Fibroblast of skin of back (primary cell): ENCODE results near the gene SGTA.

ENCODE experiments used
- DNase-seq: peaks from one replicate; pipeline ENCODE4 v3.0.0-alpha.2; 2013

The SGTA gene

GRCh38 chr19:2744113-2744512 lies 39.0 kb downstream of the SGTA start:
- no peak for DNase-seq

GRCh38 chr19:2743099-2743498 lies 40.0 kb downstream of the SGTA start:
- no peak for DNase-seq

- DNase-seq = no peak
Measured at GRCh38 chr19:2740314-2740656, 42.8 kb downstream of the SGTA start.

- DNase-seq = peak; percentile 98
Measured at GRCh38 chr19:2739602-2740313, 43.3 kb downstream of the SGTA start, which contains the start of gene SLC39A3. Gene SLC39A3 (minus strand): TSS chr19:2740017. CDS start chr19:2737257, 2,760 bp downstream.

GRCh38 chr19:2736550-2737190 lies 46.4 kb downstream of the SGTA start:
- DNase-seq = no peak

- DNase-seq = no peak
Measured at GRCh38 chr19:2735374-2735773, 47.7 kb downstream of the SGTA start.

GRCh38 chr19:2734589-2735288 lies 48.3 kb downstream of the SGTA start:
- no peak for DNase-seq

GRCh38 chr19:2733930-2734588 lies 49.0 kb downstream of the SGTA start:
- DNase-seq = no peak

GRCh38 chr19:2732883-2733282 lies 50.2 kb downstream of the SGTA start:
- no peak for DNase-seq

GRCh38 chr19:2732157-2732725 lies 50.8 kb downstream of the SGTA start:
- no peak for DNase-seq

- no peak for DNase-seq
Measured at GRCh38 chr19:2731181-2731995, 51.7 kb downstream of the SGTA start.

- DNase-seq = no peak
Measured at GRCh38 chr19:2729943-2730818, 52.9 kb downstream of the SGTA start.

- DNase-seq = no peak
Measured at GRCh38 chr19:2728783-2729387, 54.2 kb downstream of the SGTA start.

GRCh38 chr19:2727640-2727944 lies 55.5 kb downstream of the SGTA start:
- DNase-seq = no peak

GRCh38 chr19:2726904-2727639 lies 56.0 kb downstream of the SGTA start:
- no peak for DNase-seq

GRCh38 chr19:2726160-2726855 lies 56.8 kb downstream of the SGTA start:
- no peak for DNase-seq

GRCh38 chr19:2724148-2724557 lies 58.9 kb downstream of the SGTA start:
- no peak for DNase-seq

- DNase-seq = no peak
Measured at GRCh38 chr19:2723747-2724146, 59.3 kb downstream of the SGTA start.

GRCh38 chr19:2723345-2723715 lies 59.7 kb downstream of the SGTA start:
- no peak for DNase-seq
